Measurements from ENCODE around the gene PARVA.
"Not testable (repeated sequence)": the region's sequence is repeated elsewhere in the genome, so short reads cannot be mapped to it uniquely, and the experiment has no call there.

PARVA gene

GRCh38 chr11:12377106-12377823 lies at the start of gene PARVA:
Gene PARVA, plus strand, starts transcription at chr11:12377571. Its CDS starts 77 bp downstream, at chr11:12377648.
- no peak for DNase-seq (ENCODE audit: low read depth in 1 of 2, low spot score in 1 of 2)

GRCh38 chr11:12329169-12329568 lies 48.2 kb upstream of the PARVA start:
- DNase-seq (ENCODE audit: low read depth in 1 of 2, low spot score in 1 of 2): no peak

GRCh38 chr11:12329797-12330196 lies 47.6 kb upstream of the PARVA start:
- DNase-seq (ENCODE audit: low read depth in 1 of 2, low spot score in 1 of 2): no peak

- no peak for DNase-seq (ENCODE audit: low read depth in 1 of 2, low spot score in 1 of 2)
These were observed 46.7 kb upstream of the PARVA start for GRCh38 chr11:12330485-12331231.

- DNase-seq (ENCODE audit: low read depth in 1 of 2, low spot score in 1 of 2): peak; percentile 28 to 63
These were observed 46.0 kb upstream of the PARVA start for GRCh38 chr11:12331239-12331874.

GRCh38 chr11:12343526-12343925 lies 33.8 kb upstream of the PARVA start:
- no peak for DNase-seq (ENCODE audit: low read depth in 1 of 2, low spot score in 1 of 2)

- DNase-seq (ENCODE audit: low read depth in 1 of 2, low spot score in 1 of 2): no peak
These were observed 23.8 kb upstream of the PARVA start for GRCh38 chr11:12353534-12353933.

GRCh38 chr11:12354750-12355545 lies 22.4 kb upstream of the PARVA start:
- DNase-seq (ENCODE audit: low read depth in 1 of 2, low spot score in 1 of 2): no peak

- DNase-seq (ENCODE audit: low read depth in 1 of 2, low spot score in 1 of 2): no peak
These were observed 20.3 kb upstream of the PARVA start for GRCh38 chr11:12356944-12357655.

GRCh38 chr11:12357697-12358096 lies 19.7 kb upstream of the PARVA start:
- not testable (repeated sequence) for DNase-seq (ENCODE audit: low read depth in 1 of 2, low spot score in 1 of 2)

GRCh38 chr11:12358302-12359188 lies 18.8 kb upstream of the PARVA start:
- no peak for DNase-seq (ENCODE audit: low read depth in 1 of 2, low spot score in 1 of 2)

GRCh38 chr11:12359761-12360160 lies 17.6 kb upstream of the PARVA start:
- no peak for DNase-seq (ENCODE audit: low read depth in 1 of 2, low spot score in 1 of 2)

GRCh38 chr11:12361682-12362081 lies 15.7 kb upstream of the PARVA start:
- DNase-seq (ENCODE audit: low read depth in 1 of 2, low spot score in 1 of 2): no peak

GRCh38 chr11:12362857-12363256 lies 14.5 kb upstream of the PARVA start:
- DNase-seq (ENCODE audit: low read depth in 1 of 2, low spot score in 1 of 2): no peak

- no peak for DNase-seq (ENCODE audit: low read depth in 1 of 2, low spot score in 1 of 2)
These were observed 14.0 kb upstream of the PARVA start for GRCh38 chr11:12363373-12363772.

GRCh38 chr11:12365965-12366575 lies 11.3 kb upstream of the PARVA start:
- DNase-seq (ENCODE audit: low read depth in 1 of 2, low spot score in 1 of 2): peak in 1 of 2 donors; percentile 10

- DNase-seq (ENCODE audit: low read depth in 1 of 2, low spot score in 1 of 2): not testable (repeated sequence)
These were observed 10.3 kb upstream of the PARVA start for GRCh38 chr11:12367057-12367456.

- no peak for DNase-seq (ENCODE audit: low read depth in 1 of 2, low spot score in 1 of 2)
These were observed 5.3 kb upstream of the PARVA start for GRCh38 chr11:12372111-12372510.

GRCh38 chr11:12375720-12376119 lies 1.7 kb upstream of the PARVA start:
- no peak for DNase-seq (ENCODE audit: low read depth in 1 of 2, low spot score in 1 of 2)
